Activated CD4-positive, alpha-beta T cell treated with anti-CD3 and anti-CD28 coated beads for 4 hours (primary cell): ENCODE data around the gene LSM14A.
"Not testable (repeated sequence)": the region's sequence is repeated elsewhere in the genome, so short reads cannot be mapped to it uniquely, and the experiment has no call there.

Source experiments
- DNase-seq, 2 donors: peaks; one replicate each; pipeline ENCODE4 v3.0.0-alpha.2; 2020

Gene LSM14A

GRCh38 chr19:34193439-34193838, 21.1 kb downstream of the LSM14A start:
- DNase-seq = no peak

GRCh38 chr19:34193876-34194275, 21.6 kb downstream of the LSM14A start:
- no peak for DNase-seq

- DNase-seq = no peak
Measured at GRCh38 chr19:34201133-34201532, 28.8 kb downstream of the LSM14A start.

- DNase-seq = not testable (repeated sequence)
Measured at GRCh38 chr19:34205324-34205723, 33.0 kb downstream of the LSM14A start.

GRCh38 chr19:34208291-34208884, 36.1 kb downstream of the LSM14A start:
- DNase-seq = no peak

- DNase-seq = no peak
Measured at GRCh38 chr19:34209726-34210125, 37.4 kb downstream of the LSM14A start.

- DNase-seq = no peak
Measured at GRCh38 chr19:34213283-34213682, 41.0 kb downstream of the LSM14A start.

- DNase-seq = no peak
Measured at GRCh38 chr19:34214040-34214439, 41.7 kb downstream of the LSM14A start.

GRCh38 chr19:34215006-34215665, 42.8 kb downstream of the LSM14A start:
- no peak for DNase-seq

GRCh38 chr19:34215666-34216038, 43.3 kb downstream of the LSM14A start:
- DNase-seq = no peak

GRCh38 chr19:34216745-34217219, 44.5 kb downstream of the LSM14A start:
- DNase-seq = not testable (repeated sequence)

- peak; percentile 54 to 62 for DNase-seq
Measured at GRCh38 chr19:34217952-34218817, 45.9 kb downstream of the LSM14A start.

- DNase-seq = no peak
Measured at GRCh38 chr19:34218818-34219164, 46.5 kb downstream of the LSM14A start.

- peak; percentile 57 to 67 for DNase-seq
Measured at GRCh38 chr19:34220472-34221063, 48.3 kb downstream of the LSM14A start.

- no peak for DNase-seq
Measured at GRCh38 chr19:34222386-34222785, 50.1 kb downstream of the LSM14A start.

- no peak for DNase-seq
Measured at GRCh38 chr19:34224996-34225658, 52.8 kb downstream of the LSM14A start.

GRCh38 chr19:34225659-34226015, 53.3 kb downstream of the LSM14A start:
- DNase-seq = no peak

GRCh38 chr19:34226036-34226435, 53.7 kb downstream of the LSM14A start:
- DNase-seq = no peak

- no peak for DNase-seq
Measured at GRCh38 chr19:34228347-34228746, 56.0 kb downstream of the LSM14A start.

GRCh38 chr19:34228762-34229161, 56.5 kb downstream of the LSM14A start:
- no peak for DNase-seq

- no peak for DNase-seq
Measured at GRCh38 chr19:34229721-34230120, 57.4 kb downstream of the LSM14A start.

GRCh38 chr19:34230820-34231219, 58.5 kb downstream of the LSM14A start:
- no peak for DNase-seq

- no peak for DNase-seq
Measured at GRCh38 chr19:34231439-34231838, 59.1 kb downstream of the LSM14A start.
